Measurements from ENCODE around the gene POLR2A. TPM values are rescaled to one million over a fixed set of nuclear protein-coding genes. Genes with fewer than 3 reads are reported as not detected.
"Not testable (repeated sequence)": the region's sequence is repeated elsewhere in the genome, so short reads cannot be mapped to it uniquely, and the experiment has no call there.

Gene POLR2A
- total RNA-seq, 1 donor from 2014 or later: 91.3 TPM

DNA sequence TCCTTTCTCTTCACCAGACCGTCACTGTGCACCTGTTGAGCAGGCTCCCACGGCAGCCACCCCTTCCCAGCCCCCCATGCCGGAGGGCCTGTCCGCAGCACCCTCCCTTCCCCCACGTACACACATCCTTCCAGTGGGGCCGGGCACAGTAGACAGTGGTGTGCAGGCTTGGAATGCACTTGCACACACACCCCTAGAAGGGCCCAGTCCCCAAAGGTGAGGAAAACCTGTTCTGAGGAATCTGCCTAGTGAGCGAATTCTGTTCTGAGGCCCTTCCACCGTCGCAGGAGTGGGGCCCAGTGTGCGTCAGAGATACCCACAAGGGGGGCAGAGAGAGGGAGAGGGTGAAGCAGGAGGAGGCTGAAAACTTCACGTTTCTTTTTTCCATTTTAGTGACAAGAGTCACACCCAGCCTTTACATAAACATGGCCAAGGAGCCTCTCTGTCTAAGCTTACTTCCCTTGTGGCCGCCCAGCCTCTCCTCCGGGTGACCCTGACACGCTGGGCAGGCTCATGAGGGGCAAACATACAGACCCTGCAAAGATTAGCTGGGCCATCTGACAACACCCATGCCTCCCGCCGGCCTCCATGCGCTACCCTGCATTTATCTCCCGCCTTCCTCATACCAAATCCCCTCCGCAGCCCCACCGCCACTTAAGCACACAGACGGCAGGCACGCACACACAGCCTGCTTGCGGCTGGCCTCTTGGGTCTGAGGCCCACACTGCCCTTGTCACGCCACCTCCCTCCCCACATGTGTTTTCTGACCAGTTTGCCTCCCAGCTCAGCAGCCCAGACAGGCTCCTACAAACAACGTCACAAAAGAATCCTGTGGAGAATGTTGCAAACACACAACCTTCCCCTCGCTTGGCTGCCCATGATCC is 6.5 kb upstream of the POLR2A start:
- no peaks in the 10 kb centered on the region for H3K27me3 ChIP-seq (ENCODE audit: control insufficient read depth in 3 of 3, insufficient read depth in 3 of 3, low read length in 3 of 3)
- H3K9ac ChIP-seq (ENCODE audit: low read depth in 1 of 3, low read length in 3 of 3): peak overlapping the region; percentile 85 to 97 (median 92)
- no peaks in the 10 kb centered on the region for H3K36me3 ChIP-seq (ENCODE audit: control insufficient read depth in 3 of 3, insufficient read depth in 3 of 3, low read length in 3 of 3)
- H3K9me3 ChIP-seq (ENCODE audit: control insufficient read depth in 3 of 3, low read length in 3 of 3): no peaks in the 10 kb centered on the region
- peaks cover 63 to 66% (median 63%) of the 10 kb centered on the region in 3 donors for H3K4me1 ChIP-seq (ENCODE audit: control insufficient read depth in 3 of 3, insufficient read depth in 3 of 3, low read length in 3 of 3)
- peak overlapping the region; percentile 99 for H3K27ac ChIP-seq (ENCODE audit: low read depth, low read length)
- peak overlapping the region; percentile 85 to 97 (median 96) for H3K4me3 ChIP-seq (ENCODE audit: low read length in 3 of 3)

DNA sequence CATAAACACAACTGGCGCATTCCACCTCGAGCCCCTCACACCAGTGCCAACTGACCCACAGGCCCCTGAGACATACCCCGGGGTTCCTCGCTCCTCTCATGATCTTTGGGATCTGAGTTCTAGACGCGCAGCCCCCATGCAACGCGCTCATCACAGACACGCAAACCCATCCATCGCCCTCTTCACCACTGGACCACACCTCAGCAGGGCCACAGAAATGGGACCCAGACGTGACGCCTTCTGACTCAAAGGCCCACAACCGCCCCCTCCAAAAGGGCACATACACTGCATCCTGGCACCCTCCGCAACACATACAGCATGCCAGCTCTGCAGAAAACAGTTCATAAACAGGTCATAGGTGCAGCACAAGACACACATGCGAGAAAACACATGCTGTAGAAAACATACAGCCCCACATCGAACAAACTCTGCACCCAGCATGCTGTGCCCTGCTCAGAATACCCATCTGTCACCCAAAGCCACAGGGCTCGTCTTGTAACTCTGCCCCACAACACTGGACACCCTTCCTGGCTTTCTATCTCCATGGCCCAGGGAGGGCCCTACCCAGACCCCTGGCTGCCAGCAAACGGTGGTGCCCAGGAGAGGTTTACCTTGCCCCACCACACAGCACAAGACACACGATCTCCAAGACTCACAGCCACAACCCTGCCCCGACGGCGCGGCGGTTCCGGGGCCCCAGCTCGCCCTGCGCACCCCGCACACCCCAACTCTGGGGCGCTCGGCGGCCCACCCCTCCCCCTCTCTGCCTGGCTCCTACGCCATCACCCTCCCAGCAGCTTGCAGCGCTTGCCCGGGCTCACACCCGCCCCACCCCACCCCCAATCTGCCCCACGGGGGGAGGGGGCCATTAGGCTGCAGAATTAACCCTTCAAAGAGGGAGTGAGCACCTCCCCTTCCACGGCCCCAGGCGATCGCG is 5.6 kb upstream of the POLR2A start:
- peaks cover 66 to 70% (median 69%) of the 10 kb centered on the region in 3 donors for H3K4me1 ChIP-seq (ENCODE audit: control insufficient read depth in 3 of 3, insufficient read depth in 3 of 3, low read length in 3 of 3)
- H3K4me3 ChIP-seq (ENCODE audit: low read length in 3 of 3): peak overlapping the region; percentile 85 to 97 (median 96)
- H3K36me3 ChIP-seq (ENCODE audit: control insufficient read depth in 3 of 3, insufficient read depth in 3 of 3, low read length in 3 of 3): no peaks in the 10 kb centered on the region
- H3K27ac ChIP-seq (ENCODE audit: low read depth, low read length): peak overlapping the region; percentile 99
- H3K9ac ChIP-seq (ENCODE audit: low read depth in 1 of 3, low read length in 3 of 3): peak overlapping the region; percentile 85 to 97 (median 92)
- H3K27me3 ChIP-seq (ENCODE audit: control insufficient read depth in 3 of 3, insufficient read depth in 3 of 3, low read length in 3 of 3): no peaks in the 10 kb centered on the region
- no peaks in the 10 kb centered on the region for H3K9me3 ChIP-seq (ENCODE audit: control insufficient read depth in 3 of 3, low read length in 3 of 3)

DNA sequence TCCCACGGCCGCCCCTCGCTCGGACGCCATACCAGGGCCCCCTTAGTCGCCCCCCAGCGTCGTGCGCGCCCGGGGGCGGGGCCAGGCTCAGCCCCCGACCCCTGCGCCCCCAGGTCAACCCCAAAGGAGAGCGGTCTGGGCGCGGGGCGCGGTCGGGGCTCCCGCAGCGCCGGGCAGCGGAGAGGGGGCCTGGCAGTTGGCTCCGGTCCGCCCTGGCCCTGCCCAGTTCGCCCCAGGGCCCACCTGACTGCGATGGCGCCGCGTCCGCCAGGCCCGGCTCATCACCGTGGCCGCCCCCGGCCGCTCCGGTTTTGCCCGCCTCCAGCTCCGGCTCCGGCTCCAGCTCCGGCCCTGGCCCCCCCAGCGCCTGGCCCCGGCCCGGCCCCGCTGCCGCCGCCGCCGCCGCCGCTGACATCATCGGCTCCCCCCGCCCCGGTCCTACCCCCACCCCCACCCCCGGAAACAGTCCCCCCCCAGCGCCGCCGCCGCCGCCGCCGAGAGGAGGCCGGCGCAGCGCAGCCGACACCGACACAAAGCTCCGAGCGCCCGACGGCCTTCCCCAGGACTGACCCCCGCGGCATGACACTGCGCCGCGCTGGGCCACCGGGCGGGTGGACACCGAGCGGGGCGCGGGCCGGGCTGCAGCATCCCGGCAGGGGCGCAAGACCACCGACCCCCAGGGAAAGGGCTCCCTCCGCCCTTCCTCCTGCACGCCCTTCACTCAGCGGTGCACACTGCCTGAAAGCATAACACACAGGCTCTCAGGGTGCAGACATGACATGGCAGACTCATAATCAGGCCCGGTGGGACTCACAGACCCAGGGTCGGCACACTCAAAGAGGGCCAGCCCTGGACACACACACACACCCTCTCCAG is 4.7 kb upstream of the POLR2A start, which contains the start of gene ZBTB4:
Gene ZBTB4 (minus strand): TSS at position 419 of the 876 bp plus-strand sequence. CDS start 12,830 bp downstream, outside the sequence.
- Histone ChIP-seq H3K4me1 (ENCODE audit: control insufficient read depth in 3 of 3, insufficient read depth in 3 of 3, low read length in 3 of 3) (peaks cover 59 to 65% (median 62%) of the 10 kb centered on the region in 3 donors), H3K9me3 (ENCODE audit: control insufficient read depth in 3 of 3, low read length in 3 of 3) (no peaks in the 10 kb centered on the region), H3K27me3 (ENCODE audit: control insufficient read depth in 3 of 3, insufficient read depth in 3 of 3, low read length in 3 of 3) (no peaks in the 10 kb centered on the region), H3K27ac (ENCODE audit: low read depth, low read length) (peak within 1 kb of the TSS; percentile 99), H3K4me3 (ENCODE audit: low read length in 3 of 3) (peak within 1 kb of the TSS; percentile 94 to 97 (median 96)), H3K9ac (ENCODE audit: low read depth in 1 of 3, low read length in 3 of 3) (peak within 1 kb of the TSS; percentile 92 to 99 (median 96)), H3K36me3 (ENCODE audit: control insufficient read depth in 3 of 3, insufficient read depth in 3 of 3, low read length in 3 of 3) (no peaks in the 10 kb centered on the region)

DNA sequence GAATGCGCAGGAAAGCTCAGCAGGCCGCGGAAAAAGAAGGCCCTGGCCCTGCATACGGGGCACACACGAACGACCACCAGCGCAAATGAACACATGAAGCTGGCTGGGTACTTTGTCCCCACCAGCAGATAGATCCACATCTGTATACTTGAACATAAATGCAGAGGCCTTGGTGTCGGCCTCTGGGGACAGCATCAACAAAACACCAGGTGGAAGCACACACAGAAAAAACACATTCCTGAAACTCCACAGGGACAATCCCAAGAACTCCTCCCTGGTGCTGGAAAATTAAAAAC is 4.1 kb upstream of the POLR2A start:
- H3K4me3 ChIP-seq (ENCODE audit: low read length in 3 of 3): peak overlapping the region; percentile 88 to 97 (median 94)
- peak overlapping the region; percentile 91 for H3K27ac ChIP-seq (ENCODE audit: low read depth, low read length)
- no peaks in the 10 kb centered on the region for H3K27me3 ChIP-seq (ENCODE audit: control insufficient read depth in 3 of 3, insufficient read depth in 3 of 3, low read length in 3 of 3)
- H3K9me3 ChIP-seq (ENCODE audit: control insufficient read depth in 3 of 3, low read length in 3 of 3): no peaks in the 10 kb centered on the region
- H3K9ac ChIP-seq (ENCODE audit: low read depth in 1 of 3, low read length in 3 of 3): peak overlapping the region; percentile 89 to 99 (median 96)
- H3K4me1 ChIP-seq (ENCODE audit: control insufficient read depth in 3 of 3, insufficient read depth in 3 of 3, low read length in 3 of 3): peaks cover 60 to 64% (median 60%) of the 10 kb centered on the region in 3 donors
- no peaks in the 10 kb centered on the region for H3K36me3 ChIP-seq (ENCODE audit: control insufficient read depth in 3 of 3, insufficient read depth in 3 of 3, low read length in 3 of 3)

DNA sequence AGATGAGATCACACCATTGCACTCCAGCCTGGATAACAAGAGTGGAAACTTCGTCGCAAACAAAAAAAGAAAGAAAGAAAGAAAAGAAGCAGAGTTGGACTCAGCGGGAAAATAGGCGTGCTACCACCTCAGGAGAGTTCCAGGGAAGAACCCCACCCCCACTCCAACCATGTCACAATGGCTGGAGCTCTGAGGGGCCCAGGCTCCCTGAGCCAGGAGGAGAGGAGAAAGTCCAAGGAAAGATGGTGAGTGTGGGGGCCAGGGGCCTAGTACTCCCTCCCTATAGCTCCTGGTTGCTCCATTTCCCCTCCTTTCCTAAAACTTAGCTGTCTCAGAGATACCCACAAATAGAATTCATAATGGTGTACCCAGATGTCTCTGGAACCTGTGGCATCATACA is 2.9 kb upstream of the POLR2A start, which contains the start of gene SLC35G6:
Gene SLC35G6 (plus strand): TSS at position 172 of the 400 bp plus-strand sequence. CDS start 71 bp downstream, at position 243.
- H3K27me3 ChIP-seq (ENCODE audit: control insufficient read depth in 3 of 3, insufficient read depth in 3 of 3, low read length in 3 of 3); H3K9me3 ChIP-seq (ENCODE audit: control insufficient read depth in 3 of 3, low read length in 3 of 3); H3K36me3 ChIP-seq (ENCODE audit: control insufficient read depth in 3 of 3, insufficient read depth in 3 of 3, low read length in 3 of 3): not testable (repeated sequence)
- peak within 1 kb of the TSS; percentile 89 to 99 (median 96) for H3K9ac ChIP-seq (ENCODE audit: low read depth in 1 of 3, low read length in 3 of 3)
- H3K27ac ChIP-seq (ENCODE audit: low read depth, low read length): peak within 1 kb of the TSS; percentile 100
- H3K4me1 ChIP-seq (ENCODE audit: control insufficient read depth in 3 of 3, insufficient read depth in 3 of 3, low read length in 3 of 3): peaks cover 58 to 60% (median 58%) of the 10 kb centered on the region in 3 donors
- peak within 1 kb of the TSS; percentile 88 to 97 (median 97) for H3K4me3 ChIP-seq (ENCODE audit: low read length in 3 of 3)

DNA sequence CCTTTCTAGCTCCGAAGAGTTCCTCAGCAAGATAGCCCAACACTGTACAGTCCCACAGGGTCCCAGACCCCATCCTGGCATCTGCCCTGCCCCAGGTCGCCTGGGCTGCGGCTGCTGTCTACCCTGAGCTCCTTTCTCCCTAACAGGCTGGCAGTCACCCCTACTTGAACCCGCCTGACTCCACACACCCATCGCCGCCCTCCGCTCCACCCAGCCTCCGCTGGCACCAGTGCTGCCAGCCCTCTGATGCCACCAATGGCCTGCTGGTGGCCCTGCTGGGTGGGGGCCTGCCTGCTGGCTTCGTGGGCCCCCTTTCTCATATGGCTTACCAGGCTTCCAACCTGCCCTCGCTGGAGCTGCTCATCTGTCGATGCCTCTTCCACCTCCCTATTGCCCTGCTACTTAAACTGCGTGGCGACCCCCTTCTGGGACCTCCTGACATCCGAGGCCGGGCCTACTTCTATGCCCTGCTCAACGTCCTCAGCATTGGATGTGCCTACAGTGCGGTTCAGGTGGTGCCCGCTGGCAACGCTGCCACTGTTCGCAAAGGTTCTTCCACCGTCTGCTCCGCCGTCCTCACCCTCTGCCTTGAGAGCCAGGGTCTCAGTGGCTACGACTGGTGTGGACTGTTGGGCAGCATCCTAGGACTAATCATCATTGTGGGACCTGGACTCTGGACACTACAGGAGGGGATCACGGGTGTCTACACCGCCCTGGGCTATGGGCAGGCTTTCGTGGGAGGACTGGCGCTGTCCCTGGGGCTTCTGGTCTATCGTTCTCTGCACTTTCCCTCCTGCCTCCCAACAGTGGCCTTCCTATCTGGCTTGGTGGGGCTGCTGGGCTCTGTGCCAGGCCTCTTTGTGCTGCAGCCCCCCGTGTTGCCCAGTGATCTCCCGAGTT is 2.1 kb upstream of the POLR2A start:
- Histone ChIP-seq H3K4me3 (ENCODE audit: low read length in 3 of 3) (peak overlapping the region in 1 of 3 donors; percentile 97), H3K4me1 (ENCODE audit: control insufficient read depth in 3 of 3, insufficient read depth in 3 of 3, low read length in 3 of 3) (peaks cover 53 to 58% (median 58%) of the 10 kb centered on the region in 3 donors), H3K9ac (ENCODE audit: low read depth in 1 of 3, low read length in 3 of 3) (peak overlapping the region in 2 of 3 donors; percentile 99 to 100), H3K27ac (ENCODE audit: low read depth, low read length) (peak overlapping the region; percentile 100)
- not testable (repeated sequence) for H3K36me3 ChIP-seq (ENCODE audit: control insufficient read depth in 3 of 3, insufficient read depth in 3 of 3, low read length in 3 of 3); H3K9me3 ChIP-seq (ENCODE audit: control insufficient read depth in 3 of 3, low read length in 3 of 3); H3K27me3 ChIP-seq (ENCODE audit: control insufficient read depth in 3 of 3, insufficient read depth in 3 of 3, low read length in 3 of 3)

DNA sequence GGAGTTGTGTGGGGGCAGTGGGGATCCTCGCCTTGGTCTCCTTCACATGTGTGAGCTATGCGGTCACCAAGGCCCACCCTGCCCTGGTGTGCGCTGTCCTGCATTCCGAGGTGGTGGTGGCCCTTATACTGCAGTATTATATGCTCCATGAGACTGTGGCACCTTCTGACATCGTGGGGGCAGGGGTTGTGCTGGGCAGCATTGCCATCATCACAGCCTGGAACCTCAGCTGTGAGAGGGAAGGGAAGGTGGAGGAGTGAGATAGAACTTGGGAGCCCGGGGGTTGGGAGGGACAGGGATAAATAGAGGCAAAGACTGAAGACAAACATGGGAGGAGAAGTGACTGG is 1.5 kb upstream of the POLR2A start:
- not testable (repeated sequence) for H3K36me3 ChIP-seq (ENCODE audit: control insufficient read depth in 3 of 3, insufficient read depth in 3 of 3, low read length in 3 of 3); H3K9me3 ChIP-seq (ENCODE audit: control insufficient read depth in 3 of 3, low read length in 3 of 3); H3K27me3 ChIP-seq (ENCODE audit: control insufficient read depth in 3 of 3, insufficient read depth in 3 of 3, low read length in 3 of 3)
- peak overlapping the region; percentile 91 to 97 (median 92) for H3K4me3 ChIP-seq (ENCODE audit: low read length in 3 of 3)
- peak overlapping the region; percentile 100 for H3K27ac ChIP-seq (ENCODE audit: low read depth, low read length)
- H3K4me1 ChIP-seq (ENCODE audit: control insufficient read depth in 3 of 3, insufficient read depth in 3 of 3, low read length in 3 of 3): peaks cover 53 to 58% (median 58%) of the 10 kb centered on the region in 3 donors
- peak overlapping the region; percentile 98 to 100 (median 99) for H3K9ac ChIP-seq (ENCODE audit: low read depth in 1 of 3, low read length in 3 of 3)

DNA sequence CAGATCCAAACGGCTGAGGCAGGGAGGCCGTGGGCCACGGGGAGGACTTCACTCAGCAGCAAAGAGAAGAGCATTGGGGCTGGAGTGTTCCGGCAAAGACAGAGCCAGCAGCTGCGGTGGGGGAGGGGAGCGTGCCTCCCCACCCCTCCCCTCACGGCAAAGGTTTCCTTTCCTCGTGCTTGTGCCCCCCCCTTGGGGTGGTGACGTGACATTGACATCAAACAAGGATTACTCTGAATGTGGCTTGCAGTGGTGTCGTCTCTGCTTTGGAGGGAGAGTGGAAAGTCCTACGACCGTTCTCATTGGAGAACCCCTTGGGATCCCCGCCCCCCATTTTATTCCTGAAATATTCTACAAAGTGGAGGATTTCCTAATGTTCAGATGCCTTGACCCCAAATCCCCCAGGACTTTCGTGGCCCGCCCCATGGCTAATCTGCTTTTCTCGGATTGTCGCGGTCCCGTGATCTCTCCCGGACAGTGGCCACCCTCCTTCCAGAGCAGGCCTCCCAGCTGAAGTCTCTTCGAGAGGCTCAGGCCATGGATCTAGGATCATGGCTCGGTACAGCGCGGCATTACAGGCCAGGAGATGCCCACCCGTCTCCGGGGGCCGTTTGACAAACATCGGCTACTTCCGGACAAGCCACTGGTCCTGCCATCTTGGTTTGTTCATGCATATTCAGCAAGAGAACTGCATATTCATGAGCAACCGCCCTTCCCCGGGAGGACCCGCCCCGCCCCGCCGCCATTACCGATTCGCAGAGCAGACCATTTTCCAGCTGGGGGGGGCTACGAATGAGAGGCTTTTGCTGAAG is 705 bp upstream of the POLR2A start:
- Histone ChIP-seq H3K36me3 (ENCODE audit: control insufficient read depth in 3 of 3, insufficient read depth in 3 of 3, low read length in 3 of 3) (no peaks in the 10 kb centered on the region), H3K9me3 (ENCODE audit: control insufficient read depth in 3 of 3, low read length in 3 of 3) (no peaks in the 10 kb centered on the region), H3K4me1 (ENCODE audit: control insufficient read depth in 3 of 3, insufficient read depth in 3 of 3, low read length in 3 of 3) (peaks cover 46 to 55% (median 53%) of the 10 kb centered on the region in 3 donors), H3K4me3 (ENCODE audit: low read length in 3 of 3) (peak overlapping the region; percentile 91 to 97 (median 92)), H3K27me3 (ENCODE audit: control insufficient read depth in 3 of 3, insufficient read depth in 3 of 3, low read length in 3 of 3) (no peaks in the 10 kb centered on the region), H3K9ac (ENCODE audit: low read depth in 1 of 3, low read length in 3 of 3) (peak overlapping the region; percentile 98 to 100 (median 99)), H3K27ac (ENCODE audit: low read depth, low read length) (peak overlapping the region; percentile 100)
